ENCODE measurements around the gene SMARCC1.

- TF ChIP-seq EZH2 (IDR thresholded peaks at IDR 0.05; ENCODE audit: insufficient read depth, low read length) (no peak), CTCF (IDR thresholded peaks at IDR 0.05; ENCODE audit: insufficient read depth, low read depth, low read length) (no peak)
Observed at GRCh38 chr3:47817609-47818008, 35.9 kb upstream of the SMARCC1 start.
